Suppressor macrophage treated with lipopolysaccharide for 1 hour (primary cell): ENCODE results near the gene PLEKHG1.

ENCODE experiments used
- DNase-seq, 3 donors: peaks; one replicate each; pipeline ENCODE4 v3.0.0-alpha.2; 2020 to 2022

The PLEKHG1 gene

DNA sequence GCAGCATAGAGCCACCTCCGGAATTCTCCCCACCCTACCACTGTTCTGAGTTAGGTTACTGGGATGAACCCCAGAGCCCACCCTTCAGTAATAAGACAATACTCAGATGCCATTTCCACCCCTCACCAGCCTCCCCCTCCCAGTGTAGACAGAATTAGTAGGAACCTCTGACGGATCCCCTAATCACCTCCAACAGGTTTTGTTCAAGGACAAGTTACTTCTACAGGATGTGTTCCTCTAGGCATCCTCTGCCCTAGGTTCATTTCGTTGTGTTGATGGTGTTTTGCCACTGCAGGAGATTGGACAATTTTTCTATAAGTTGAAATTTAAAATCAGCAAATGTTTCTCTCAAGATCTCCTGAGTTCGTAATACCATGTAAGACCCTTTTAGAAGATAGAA, 22.8 kb downstream of the PLEKHG1 start:
- no peak for DNase-seq

DNA sequence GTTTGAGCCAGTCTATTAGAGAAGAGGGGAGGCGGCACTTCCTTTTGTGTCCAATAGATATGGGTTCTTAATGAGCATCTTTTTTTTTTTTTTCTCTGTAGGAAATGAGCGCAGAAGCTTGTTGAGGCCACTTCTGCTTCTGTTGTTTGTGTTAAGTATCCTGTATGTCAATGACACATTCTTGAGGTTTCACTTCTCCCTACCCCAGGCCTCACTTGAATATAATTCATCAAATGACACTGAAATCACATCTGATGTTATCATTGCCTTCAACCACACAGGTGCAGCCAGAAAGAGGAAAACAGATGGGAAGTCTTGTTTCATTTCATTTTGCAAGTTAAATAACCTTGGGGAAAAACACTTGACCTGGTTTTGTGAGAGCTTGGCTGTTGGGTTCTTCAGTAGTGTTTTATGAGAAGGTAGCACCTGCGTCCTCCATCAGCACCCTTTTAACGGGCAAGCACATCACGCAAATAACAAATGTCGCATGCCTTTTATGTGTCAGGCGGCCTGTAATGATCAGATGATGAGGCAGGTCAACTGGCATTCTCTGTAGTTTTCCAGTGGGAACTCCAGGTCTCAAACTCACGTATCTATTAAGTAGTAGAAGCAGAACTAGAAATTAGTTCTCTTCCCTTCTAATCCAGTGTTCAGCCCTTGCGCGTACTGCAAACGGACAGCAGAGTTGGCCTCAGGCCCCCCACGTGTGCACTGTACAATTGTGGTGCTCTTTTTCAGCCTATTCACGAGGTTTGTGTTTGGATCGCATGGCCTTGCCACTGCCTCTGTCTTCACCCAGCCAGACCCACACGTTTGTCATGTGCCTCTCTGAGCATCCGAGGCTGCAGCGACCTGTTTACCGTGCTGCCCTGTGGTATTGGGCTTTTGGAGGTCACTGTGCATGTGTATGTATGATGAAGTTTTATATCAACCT, 23.5 kb downstream of the PLEKHG1 start:
- DNase-seq, result peak; percentile 60 to 78 (median 69)

DNA sequence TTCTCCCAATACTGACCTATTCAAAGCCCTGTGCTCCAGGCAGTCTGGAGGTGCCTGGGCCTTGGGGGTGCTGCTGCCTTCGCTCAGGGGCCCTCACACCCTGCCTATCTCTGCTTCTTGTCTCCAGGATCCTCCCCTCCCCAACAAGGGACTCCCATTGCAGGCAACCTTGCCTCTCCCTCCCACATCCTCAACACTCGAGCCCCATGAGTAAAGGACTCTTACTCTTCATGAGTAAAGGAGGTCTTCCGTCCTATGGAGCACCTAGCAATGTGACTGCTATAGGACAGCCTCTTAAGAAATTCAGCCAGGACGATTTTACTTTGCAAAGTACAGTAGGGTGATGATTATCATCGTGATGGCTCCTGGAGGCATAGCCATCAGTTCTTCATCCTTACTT, 24.5 kb downstream of the PLEKHG1 start:
- DNase-seq, result no peak

DNA sequence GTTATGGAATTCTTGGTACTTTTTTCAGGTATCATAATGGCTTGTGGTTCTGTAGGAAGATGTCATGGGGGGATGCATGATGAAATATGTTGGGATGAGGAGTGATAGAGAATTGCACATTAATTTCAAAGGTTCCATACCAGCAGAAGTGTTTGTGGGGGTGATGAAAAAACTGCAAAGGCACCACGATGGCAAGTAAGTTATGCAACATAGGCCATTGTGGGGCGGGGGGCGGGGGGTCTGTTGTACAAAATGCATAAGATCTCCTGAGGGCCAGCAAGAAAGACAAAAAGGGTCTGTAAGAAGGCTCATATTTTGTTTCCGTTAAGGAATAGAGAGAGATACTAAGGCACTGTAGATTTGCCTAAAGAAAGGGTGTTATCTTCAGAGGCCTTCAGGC, 26.2 kb downstream of the PLEKHG1 start:
- DNase-seq, result no peak

DNA sequence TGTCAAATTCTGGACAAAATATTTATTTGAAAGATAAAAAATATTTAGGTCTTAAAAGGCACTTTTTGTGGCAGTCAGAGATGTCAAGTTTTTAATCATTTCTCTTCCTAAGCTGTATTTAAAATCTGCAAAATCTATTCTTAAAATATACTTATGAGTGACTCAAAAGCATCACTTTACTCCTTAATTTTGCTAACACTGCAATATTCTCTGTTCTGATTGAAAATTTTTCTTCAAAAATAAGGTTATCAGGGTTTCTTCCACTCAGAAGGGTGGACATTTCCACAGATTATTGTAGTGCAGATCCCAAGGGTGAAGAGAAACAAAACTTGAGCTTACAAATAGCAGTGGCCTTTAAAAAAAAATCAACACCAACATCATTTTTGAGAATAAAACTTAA, 27.5 kb downstream of the PLEKHG1 start:
- DNase-seq, result no peak

DNA sequence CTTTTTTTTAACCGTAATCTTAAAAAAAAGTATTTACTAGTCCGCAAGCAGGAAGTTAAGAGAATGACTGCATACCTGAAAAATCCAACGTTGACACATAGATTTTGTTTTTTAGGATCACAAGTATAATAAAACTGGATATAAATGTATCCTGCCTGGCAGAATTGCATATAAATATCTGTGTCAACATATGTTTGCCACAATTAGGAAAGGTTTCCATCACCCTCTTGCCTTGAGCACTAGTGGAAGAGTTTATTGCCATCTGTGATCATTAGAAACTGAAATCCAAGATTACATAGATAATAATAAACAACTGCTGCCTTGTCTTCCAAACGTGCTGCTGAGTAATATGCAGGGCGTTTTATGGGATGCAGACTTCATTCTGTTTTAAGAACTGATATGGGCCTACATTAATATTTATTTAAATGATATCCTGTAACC, 27.9 kb downstream of the PLEKHG1 start:
- no peak for DNase-seq

DNA sequence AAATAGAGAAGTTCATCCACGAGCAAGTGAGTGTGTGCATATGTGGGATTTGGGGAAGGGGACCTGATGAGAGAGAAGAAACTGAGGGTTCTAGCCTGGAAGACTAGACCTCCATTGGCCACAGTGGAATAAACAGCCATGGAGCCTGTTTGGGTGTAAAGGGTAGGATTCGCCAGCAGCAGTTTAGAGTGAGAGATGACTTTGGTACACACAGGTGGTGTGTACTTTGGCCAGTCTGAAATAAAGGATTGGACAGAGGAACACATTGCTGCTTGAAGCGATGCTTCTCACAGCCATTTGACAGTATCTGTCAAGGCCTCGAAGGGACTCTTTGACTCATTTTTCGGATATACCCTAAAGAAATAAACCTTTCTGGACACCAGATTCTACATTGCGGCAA, 29.2 kb downstream of the PLEKHG1 start:
- no peak for DNase-seq

DNA sequence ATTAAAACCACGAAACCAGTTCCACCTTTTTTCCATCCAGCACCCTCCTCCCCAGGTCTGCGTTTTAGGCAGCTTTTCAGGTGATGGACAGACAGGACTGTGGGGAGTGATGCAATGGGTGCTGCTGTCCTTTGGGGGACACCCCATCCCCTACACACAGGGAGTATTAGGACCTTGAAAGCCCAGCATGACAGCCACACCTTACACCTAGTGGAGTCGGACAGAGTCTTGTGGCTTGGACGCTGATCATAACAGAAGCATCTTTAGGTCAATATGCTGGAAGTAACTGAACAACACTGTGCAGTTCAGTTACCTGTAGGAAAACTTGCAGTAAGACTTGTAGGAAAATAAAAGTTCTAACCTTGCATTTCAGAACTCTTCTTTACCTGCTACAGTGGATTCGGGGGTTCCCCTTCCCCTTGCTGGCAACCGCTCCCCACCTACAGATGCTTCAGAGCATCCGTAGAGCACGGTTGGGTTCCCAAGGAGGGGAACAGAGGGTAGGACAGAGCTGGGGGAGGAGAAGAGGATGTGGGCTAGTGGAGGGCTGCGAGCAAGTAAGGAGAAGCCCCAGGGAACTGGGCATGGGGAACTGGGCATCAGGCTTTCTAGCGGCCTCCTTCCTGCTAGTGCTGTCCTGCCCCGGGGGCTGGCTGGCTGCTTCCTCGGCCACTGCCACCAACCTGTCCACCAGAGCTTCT, 31.7 kb downstream of the PLEKHG1 start:
- no peak for DNase-seq

DNA sequence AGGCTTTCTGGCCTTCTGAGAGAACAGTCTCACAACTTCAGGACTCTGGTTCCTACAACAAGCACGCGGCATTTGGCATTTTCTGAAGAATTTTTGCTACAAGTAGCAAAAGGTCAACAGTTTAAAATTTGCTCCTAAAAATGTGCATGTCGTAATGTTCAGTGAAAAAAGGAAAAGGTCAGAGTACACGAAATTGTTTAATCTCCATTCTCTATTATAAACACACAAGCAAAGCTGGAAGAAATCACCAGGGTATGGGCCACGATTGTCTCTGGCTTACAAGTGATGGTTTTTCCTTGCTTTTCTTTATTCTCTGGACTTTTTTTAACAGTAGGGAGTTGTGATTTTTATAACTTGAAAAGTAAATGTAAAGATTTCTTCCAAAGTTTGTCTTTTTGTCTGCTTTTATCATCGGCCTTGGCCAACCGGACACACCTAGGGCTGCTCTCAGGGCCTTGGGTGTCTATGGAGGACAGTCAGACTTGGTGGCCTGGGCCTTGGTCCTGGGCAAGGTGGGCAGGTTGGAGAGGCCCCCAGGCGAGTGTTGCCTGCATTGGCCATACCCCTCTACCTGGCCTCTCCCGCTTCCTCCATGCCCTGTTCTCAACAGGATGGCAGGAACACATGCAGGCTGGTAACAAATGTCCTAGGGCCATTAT, 32.4 kb downstream of the PLEKHG1 start:
- no peak for DNase-seq

DNA sequence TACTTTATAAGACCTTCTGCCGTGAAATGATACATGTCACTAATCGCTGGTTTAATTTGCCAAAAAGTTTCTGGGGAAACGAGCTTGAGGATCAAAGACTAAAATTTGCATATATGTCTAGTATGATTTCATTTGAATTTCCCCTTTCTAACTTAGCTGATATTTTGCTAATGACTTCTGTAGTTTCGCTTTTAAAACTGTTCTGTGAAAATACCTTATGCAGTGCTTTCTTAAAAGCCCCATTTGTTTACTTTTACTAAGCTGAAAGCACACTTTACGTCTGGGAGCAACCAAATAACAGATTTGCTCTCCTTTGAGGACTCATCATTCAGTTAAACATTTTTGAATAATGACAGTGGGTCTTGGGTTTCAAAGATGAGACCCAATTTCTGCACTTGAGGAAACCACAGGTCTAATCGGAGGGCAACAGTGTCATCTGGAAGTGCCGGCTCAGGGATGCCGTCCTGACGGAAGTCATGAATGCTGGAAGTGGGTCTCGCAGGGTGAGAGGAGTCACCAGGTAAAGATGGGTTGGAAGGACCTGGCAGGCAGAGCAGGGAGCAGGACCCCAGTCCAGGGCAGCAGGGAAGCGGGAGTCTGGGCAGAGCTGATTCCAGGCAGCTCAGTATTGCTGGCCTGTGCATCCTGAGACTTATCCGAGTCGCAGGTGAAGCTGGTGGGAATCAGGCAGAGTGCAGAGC, 33.2 kb downstream of the PLEKHG1 start:
- peak; percentile 35 to 74 (median 43) for DNase-seq

DNA sequence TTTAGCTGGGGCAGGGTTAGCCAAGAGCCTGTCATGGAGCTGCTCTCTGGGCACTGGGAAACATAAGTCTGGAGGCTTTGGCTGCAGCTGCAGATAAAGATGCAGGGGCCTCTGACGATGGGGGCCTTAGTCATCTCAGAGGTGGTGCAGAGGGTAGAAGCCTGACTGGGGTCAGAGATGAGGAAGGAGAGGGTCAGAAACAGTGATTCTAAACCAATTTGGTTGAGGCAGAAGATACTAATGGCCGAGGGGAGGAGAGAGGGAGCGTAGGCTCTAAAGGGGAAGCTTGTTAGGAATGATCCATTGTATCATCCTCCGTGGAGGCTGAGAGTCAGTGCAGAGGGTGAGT, 33.8 kb downstream of the PLEKHG1 start:
- no peak for DNase-seq

DNA sequence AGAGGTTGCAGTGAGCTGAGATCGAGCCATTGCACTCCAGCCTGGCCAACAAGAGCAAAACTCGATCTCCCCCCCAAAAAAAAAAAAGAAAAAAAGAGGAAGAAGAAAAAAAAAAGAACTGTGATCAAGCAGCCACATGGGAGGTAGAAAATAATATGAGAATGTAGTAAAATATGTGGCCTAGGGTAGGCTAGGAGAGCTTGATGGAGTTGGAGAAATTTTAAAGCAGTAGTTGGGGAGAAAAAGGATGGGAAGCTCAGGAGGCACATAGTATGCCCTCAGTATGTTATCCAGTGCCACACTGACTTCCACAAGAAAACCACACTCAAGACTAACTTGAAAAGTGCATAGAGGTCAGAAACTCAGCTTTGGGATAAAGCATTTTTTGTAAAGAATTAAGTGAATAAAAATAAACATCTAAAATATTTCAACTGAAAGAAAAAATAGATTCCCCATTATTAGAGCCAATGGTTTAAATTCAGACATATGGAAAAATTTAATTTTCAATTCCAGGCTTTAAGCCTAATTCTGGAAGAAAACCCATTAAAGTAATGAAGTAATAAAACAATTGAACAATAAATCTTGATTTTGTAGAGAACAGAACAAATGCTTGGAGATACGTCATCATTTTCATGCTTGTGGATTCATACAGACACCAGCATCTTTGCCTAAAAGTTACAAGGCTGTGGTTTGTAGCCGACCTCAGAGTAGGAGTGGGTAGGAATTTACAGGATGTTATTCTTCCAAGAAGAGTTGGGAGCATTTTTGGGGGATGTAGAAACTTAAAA, 34.7 kb downstream of the PLEKHG1 start:
- no peak for DNase-seq

DNA sequence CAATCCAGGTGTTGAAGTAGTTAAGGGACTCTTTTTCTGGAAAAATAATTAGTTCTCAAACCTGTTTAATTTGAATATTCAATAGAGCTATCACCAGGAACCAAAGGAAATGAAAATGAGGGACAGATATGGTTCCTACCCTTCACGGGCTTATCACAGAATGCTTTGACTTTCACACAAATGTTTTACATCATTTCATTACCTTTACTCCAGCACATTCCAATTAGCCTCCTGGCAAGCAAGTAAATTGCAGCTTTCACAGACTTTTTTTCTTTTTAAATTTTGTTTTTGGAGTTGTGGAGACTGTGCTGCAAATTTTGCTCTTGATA, 35.2 kb downstream of the PLEKHG1 start:
- DNase-seq, result no peak

DNA sequence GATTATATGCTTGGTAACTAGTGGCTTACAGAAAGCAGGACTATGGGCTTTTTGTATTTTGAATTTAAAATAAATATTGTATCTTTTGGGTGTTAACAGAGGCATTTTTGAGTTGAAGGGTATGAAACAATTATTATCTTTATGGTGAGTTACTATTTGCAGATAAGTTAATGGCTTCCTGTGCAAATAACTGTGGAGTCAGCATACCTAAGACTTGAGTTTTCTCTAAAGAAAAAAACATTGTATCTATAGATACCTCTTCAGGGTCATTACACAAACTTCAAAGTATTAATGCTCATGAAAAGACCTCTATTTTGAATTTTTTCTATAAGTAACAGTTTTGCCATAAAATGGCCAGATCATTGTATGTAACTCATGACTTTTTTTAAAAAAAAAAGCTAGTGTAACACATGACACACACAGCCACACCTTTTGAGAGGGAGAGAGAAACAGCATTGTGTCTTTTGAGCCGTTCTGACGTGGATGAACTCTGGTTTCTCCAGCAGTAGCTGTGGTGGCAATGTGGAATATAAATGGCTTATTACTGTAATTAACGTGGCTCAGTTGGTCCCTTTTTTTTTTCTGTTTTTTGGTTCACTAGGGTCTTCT, 36.3 kb downstream of the PLEKHG1 start:
- no peak for DNase-seq

DNA sequence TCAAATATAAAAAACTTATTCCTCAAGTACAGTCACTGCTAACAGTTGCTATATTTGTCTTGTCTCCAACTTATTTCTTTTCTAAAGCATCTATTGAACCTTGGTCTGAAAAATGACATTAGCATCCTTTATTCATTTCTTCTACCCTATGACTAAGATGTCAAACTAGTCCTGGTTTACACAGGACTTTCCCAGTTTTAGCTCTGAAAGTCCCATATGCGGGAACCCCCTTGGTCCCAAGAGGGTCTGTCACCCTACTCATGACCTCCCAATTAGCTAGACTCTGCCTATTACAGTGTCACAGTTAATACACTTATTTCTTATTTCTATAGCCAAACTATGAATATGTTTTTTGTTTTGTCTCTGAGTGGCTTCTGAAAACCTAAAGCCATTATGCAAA, 37.1 kb downstream of the PLEKHG1 start:
- DNase-seq, result peak; percentile 21 to 71 (median 55)

DNA sequence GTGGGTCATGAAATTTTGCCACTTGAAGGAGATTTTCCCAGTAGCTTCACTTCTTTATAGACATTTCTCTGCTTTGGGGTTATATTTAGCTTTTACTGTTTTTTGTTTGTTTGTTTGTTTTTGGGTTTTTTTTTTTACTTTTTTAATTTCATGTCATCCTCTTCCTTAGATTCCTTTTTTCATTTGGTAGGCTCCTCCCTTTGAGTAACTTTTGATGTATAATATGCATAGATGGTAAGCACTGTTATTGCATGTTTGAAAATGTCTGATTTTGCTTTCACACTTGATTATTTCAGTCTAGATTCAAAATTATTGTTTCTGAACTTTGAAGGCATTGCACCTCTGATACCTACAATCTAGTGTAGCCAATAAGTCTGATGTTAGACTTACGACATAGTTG, 37.6 kb downstream of the PLEKHG1 start:
- no peak for DNase-seq

DNA sequence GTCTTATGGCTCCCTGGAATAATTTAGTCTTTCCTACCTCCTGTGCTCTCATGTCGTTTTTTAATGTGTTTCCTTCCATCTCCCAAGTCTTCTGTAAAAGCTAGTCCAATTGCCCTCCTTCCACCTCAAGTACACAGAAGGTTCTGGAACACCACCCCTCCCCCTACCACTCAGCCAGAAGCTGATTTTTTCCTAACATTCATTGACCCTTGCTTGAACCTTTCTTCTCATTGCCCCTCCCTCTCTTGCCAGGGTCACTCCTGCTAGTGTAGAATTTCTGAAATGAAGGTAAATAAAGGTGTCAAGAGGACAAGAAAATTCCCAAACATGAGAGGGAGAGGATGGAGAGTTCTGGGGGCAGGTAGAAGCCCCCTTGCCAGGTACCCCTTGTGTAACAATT, 38.6 kb downstream of the PLEKHG1 start:
- DNase-seq, result no peak

DNA sequence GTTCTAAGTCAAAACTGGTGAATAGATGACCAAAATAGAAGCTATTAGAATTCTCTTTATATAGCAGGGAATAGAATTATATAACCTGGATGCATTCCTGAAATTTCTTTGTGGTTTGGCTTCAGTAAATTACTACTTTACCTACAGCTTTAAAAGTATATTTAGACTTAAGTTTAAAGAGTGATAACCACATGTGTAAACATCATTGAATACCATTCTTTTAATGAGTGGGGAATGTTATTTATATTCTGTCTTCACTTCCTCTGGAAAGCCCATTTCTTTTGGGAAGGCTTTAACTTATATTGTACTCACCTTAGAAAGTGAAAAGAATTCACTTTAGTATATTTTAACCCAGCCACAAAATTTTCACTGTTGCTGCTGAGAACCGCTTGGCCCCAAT, 39.1 kb downstream of the PLEKHG1 start:
- no peak for DNase-seq

DNA sequence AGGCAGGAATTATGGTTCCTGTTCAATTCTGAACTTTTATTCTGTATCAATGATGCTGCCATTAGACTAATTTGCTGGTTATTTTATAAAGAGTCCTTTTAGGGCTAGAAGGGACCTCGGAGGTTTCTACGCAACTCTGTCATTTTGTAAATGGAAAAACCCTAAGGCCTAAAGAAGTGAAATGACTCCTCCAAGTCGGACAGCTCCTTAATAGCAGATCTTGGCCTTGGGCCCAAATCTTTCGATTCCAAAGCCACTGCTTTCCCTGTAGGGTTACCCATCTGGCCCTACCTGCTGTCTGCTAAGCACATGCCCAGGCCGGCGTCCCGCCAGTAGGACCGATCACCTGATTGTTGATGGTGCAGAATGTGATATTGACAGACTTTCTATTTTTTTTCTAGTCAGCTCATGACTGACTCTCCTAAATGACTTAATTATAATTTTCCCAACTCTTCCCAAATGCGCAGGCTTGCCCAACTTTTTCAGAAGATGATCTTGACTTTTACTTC, 40.2 kb downstream of the PLEKHG1 start:
- DNase-seq, result no peak

DNA sequence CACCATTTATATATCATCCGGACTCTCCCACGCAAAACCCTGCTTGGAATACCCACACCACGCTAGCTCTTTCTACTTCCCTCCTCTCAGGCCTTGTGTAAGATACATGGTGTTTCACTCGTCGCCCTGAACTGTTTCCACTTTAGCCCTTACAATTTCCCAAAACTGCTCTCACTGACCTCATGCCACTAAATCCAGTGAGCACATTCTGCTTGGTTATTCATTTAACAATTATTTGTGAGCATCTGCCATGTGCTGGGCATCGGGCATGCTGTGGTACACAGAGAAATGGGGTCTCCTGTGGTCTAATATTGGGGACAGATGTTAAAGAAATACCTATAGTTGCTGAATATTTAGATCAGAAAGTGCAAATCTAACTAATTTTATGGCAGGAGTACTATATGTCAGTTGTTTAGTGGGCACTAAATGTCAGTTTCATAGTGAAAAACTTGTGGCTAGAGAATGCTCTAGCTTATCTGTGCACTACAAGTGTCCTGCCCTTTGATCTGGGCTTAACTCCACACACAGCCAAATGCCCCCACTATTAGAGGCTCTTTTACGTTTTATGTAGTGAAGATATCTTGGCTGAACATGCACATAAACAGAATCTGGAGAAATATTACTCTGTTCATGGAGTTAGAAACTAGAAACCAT, 41.0 kb downstream of the PLEKHG1 start:
- DNase-seq, result peak in 1 of 3 donors; percentile 39
